CD4-positive, alpha-beta T cell (primary cell): ENCODE measurements around the gene NELFA. TPM values are rescaled to one million over a fixed set of nuclear protein-coding genes. Genes with fewer than 3 reads are reported as not detected.
"Not testable (repeated sequence)": the region's sequence is repeated elsewhere in the genome, so short reads cannot be mapped to it uniquely, and the experiment has no call there.

Source experiments
- ATAC-seq: fragments of 200-7000 bp; cut with Tn5 transposase; one replicate; pipeline ENCODE4 v1.10.0; 2022; ENCODE audit warnings: mild to moderate bottlenecking; ENCODE audit not compliant: poor library complexity
- CTCF ChIA-PET: fragments of 350-600 bp; sonication (Branson Sonifier 250); formaldehyde crosslinking; loops from one replicate; lab custom pipeline; 2021; ENCODE audit warnings: antibody characterized with exemption, inconsistent platforms; lab: Charles Lee
- POLR2A ChIA-PET: fragments of 350-600 bp; sonication (Branson Sonifier 250); formaldehyde crosslinking; loops from one replicate; lab custom pipeline; 2021; ENCODE audit warnings: antibody characterized with exemption, inconsistent platforms; lab: Charles Lee
- DNase-seq, 14 experiments: peaks; one replicate each; pipeline ENCODE4 v3.0.0-alpha.2; 2013 to 2020; ENCODE audit warnings: mixed read lengths in 2 of 14
- H3K27ac ChIP-seq, 2 donors: one replicate each; pipeline versions ENCODE4 v1.5.1 to v1.7.0; 2013; ENCODE audit warnings: low read length in 2 of 2, low read depth in 1 of 2, mild to moderate bottlenecking in 1 of 2
- H3K27me3 ChIP-seq, 2 experiments: 1 replicate in 1 of 2; 2 replicates in 1 of 2; pipeline versions ENCODE4 v1.6.1 to v1.7.0; 2013; ENCODE audit warnings: low read length in 2 of 2, control low read depth in 1 of 2, mild to moderate bottlenecking in 1 of 2, moderate library complexity in 1 of 2; ENCODE audit not compliant: insufficient read depth in 2 of 2, control insufficient read depth in 1 of 2
- H3K36me3 ChIP-seq: one replicate; pipeline ENCODE4 v1.6.1; 2013; ENCODE audit warnings: low read length, control low read depth; ENCODE audit not compliant: insufficient read depth
- H3K4me1 ChIP-seq: one replicate; pipeline ENCODE4 v1.6.1; 2013; ENCODE audit warnings: low read length, control low read depth; ENCODE audit not compliant: insufficient read depth
- H3K4me3 ChIP-seq: one replicate; pipeline ENCODE4 v1.5.1; 2013; ENCODE audit warnings: mild to moderate bottlenecking, low read length, moderate library complexity
- H3K9me3 ChIP-seq, 2 experiments: 1 replicate in 1 of 2; 2 replicates in 1 of 2; pipeline versions ENCODE4 v1.6.1 to v1.7.0; 2013; ENCODE audit warnings: low read length in 2 of 2, mild to moderate bottlenecking in 2 of 2, control low read depth in 1 of 2, moderate library complexity in 1 of 2; ENCODE audit not compliant: control insufficient read depth in 1 of 2, insufficient read depth in 1 of 2
- H3K27ac Mint-ChIP-seq: one replicate; pipeline ENCODE4 v1.8.0; 2020; ENCODE audit warnings: mixed read lengths
- H3K27me3 Mint-ChIP-seq: one replicate; pipeline ENCODE4 v1.8.0; 2021; ENCODE audit warnings: mixed read lengths
- H3K36me3 Mint-ChIP-seq: one replicate; pipeline ENCODE4 v1.8.0; 2021; ENCODE audit warnings: low read depth, mixed read lengths
- H3K4me1 Mint-ChIP-seq: one replicate; pipeline ENCODE4 v1.8.0; 2021; ENCODE audit warnings: low read depth, mixed read lengths
- H3K4me3 Mint-ChIP-seq: one replicate; pipeline ENCODE4 v1.8.0; 2020; ENCODE audit warnings: mild to moderate bottlenecking, mixed read lengths
- H3K9me3 Mint-ChIP-seq: one replicate; pipeline ENCODE4 v1.8.0; 2020; ENCODE audit warnings: mixed read lengths
- CTCF ChIP-seq: fragments of 200-600 bp; IDR thresholded peaks from one replicate; pipeline ENCODE4 v1.8.0; 2022; ENCODE audit warnings: antibody characterized with exemption, mild to moderate bottlenecking
- intact Hi-C, 2 experiments: fragments of 100-400 bp; cut with DNase I in 1 of 2; cut with micrococcal nuclease in 1 of 2; formaldehyde crosslinking; loops; one replicate each; pipeline versions ENCODE4 v1.15.1 to v1.9.0; 2023 to 2025; cut with DNase I, micrococcal nuclease
- total RNA-seq, 174 experiments: library from RNA in 2 of 174; stranded (reverse) in 2 of 174; gene quantifications; one replicate each; pipeline ENCODE4 v1.2.3 and lab custom pipeline; 2021 to 2026

NELFA gene
- total RNA-seq, 2 experiments from 2014 or later = 39.9 to 40.1 TPM

- POLR2A ChIA-PET, H3K27ac ChIP-seq, CTCF ChIA-PET, intact Hi-C loops, H3K4me3 ChIP-seq, H3K4me3 Mint-ChIP-seq, H3K4me1 ChIP-seq, DNase-seq, H3K27ac Mint-ChIP-seq, H3K27me3 ChIP-seq, ATAC-seq, H3K27me3 Mint-ChIP-seq: not testable (repeated sequence)
- Mint-ChIP-seq H3K9me3 (peaks cover 18% of the 10 kb centered on the region), H3K36me3 (peaks cover 86% of the 10 kb centered on the region), H3K4me1 (peaks cover 60% of the 10 kb centered on the region)
- peaks cover 11% of the 10 kb centered on the region for H3K36me3 ChIP-seq
- peaks cover 5 to 20% of the 10 kb centered on the region in 2 experiments for H3K9me3 ChIP-seq
These were observed 9.5 kb downstream of the NELFA start for GRCh38 chr4:1999308-1999707.

- no peaks in the 10 kb centered on the region for H3K4me1 ChIP-seq
- no peak overlapping the region for H3K27ac Mint-ChIP-seq
- intact Hi-C loops = no loop called here
- DNase-seq (no peak), ATAC-seq (no peak)
- H3K9me3 Mint-ChIP-seq = peaks cover 18% of the 10 kb centered on the region
- H3K4me3 ChIP-seq = no peak overlapping the region
- peaks cover 13% of the 10 kb centered on the region for H3K36me3 ChIP-seq
- no peaks in the 10 kb centered on the region for H3K27me3 ChIP-seq
- no peaks in the 10 kb centered on the region for H3K27me3 Mint-ChIP-seq
- TF ChIP-seq CTCF = no peak
- H3K36me3 Mint-ChIP-seq = peaks cover 84% of the 10 kb centered on the region
- POLR2A ChIA-PET = no interaction called here
- peaks cover 5 to 20% of the 10 kb centered on the region in 2 experiments for H3K9me3 ChIP-seq
- no peak overlapping the region for H3K4me3 Mint-ChIP-seq
- CTCF ChIA-PET = no interaction called here
- no peak overlapping the region for H3K27ac ChIP-seq
- H3K4me1 Mint-ChIP-seq = peaks cover 58% of the 10 kb centered on the region
These were observed 10.5 kb downstream of the NELFA start for GRCh38 chr4:1998296-1998695.

- H3K4me3 ChIP-seq = no peak overlapping the region
- H3K4me1 Mint-ChIP-seq = peaks cover 52% of the 10 kb centered on the region
- H3K27ac Mint-ChIP-seq = no peak overlapping the region
- H3K36me3 Mint-ChIP-seq = peaks cover 78% of the 10 kb centered on the region
- ChIA-PET POLR2A (no interaction called here), CTCF (no interaction called here)
- DNase-seq = no peak
- no peaks in the 10 kb centered on the region for H3K27me3 Mint-ChIP-seq
- H3K4me3 Mint-ChIP-seq = no peak overlapping the region
- H3K4me1 ChIP-seq = no peaks in the 10 kb centered on the region
- no peak for TF ChIP-seq CTCF
- H3K9me3 Mint-ChIP-seq = peaks cover 18% of the 10 kb centered on the region
- H3K9me3 ChIP-seq = peaks cover 5 to 20% of the 10 kb centered on the region in 2 experiments
- no peak overlapping the region for H3K27ac ChIP-seq
- intact Hi-C loops = no loop called here
- no peaks in the 10 kb centered on the region for H3K27me3 ChIP-seq
- no peak for ATAC-seq
- H3K36me3 ChIP-seq = peaks cover 13% of the 10 kb centered on the region
These were observed 11.1 kb downstream of the NELFA start for GRCh38 chr4:1997712-1998111.
